HepG2 (cell line): Measurements from ENCODE around the gene S100A10. TPM values are rescaled to one million over a fixed set of nuclear protein-coding genes. Genes with fewer than 3 reads are reported as not detected.

Experiments used
- ATAC-seq: fragments of 200-7000 bp; cut with Tn5 transposase; 3 replicates; pipeline ENCODE4 v1.9.1; 2020; ENCODE audit warnings: mild to moderate bottlenecking, moderate library complexity
- BruUV-seq: library from RNA; stranded (reverse); fragments of 400-500 nt; replicated peaks from 2 replicates; lab custom pipeline; 2021; lab: Mats Ljungman, UMichigan
- CTCF ChIA-PET: fragments of 300-600 bp; formaldehyde crosslinking; extraction: SDS; loops from one replicate; lab custom pipeline; 2021; ENCODE audit warnings: low total read pairs, inconsistent platforms, low intra/inter-chr PET ratio; lab: Yijun Ruan, JAX
- POLR2A ChIA-PET: fragments of 350-600 bp; sonication (Branson Sonifier 250); formaldehyde crosslinking; loops from one replicate; lab custom pipeline; 2020; ENCODE audit warnings: antibody characterized with exemption, inconsistent platforms; lab: Yijun Ruan, JAX
- DNase-seq: peaks from one replicate; pipeline ENCODE4 v3.0.0-alpha.2; 2015; ENCODE audit warnings: low spot score
- FAIRE-seq: peaks from 3 replicates; lab custom pipeline; 2011; peaks lifted over from hg19 to GRCh38; lab: Jason Lieb, UNC
- H2AFZ ChIP-seq: one replicate; pipeline ENCODE4 v1.6.1; 2011; ENCODE audit warnings: low read length, inconsistent platforms
- H3K27ac ChIP-seq: fragments of 300-600 bp; 3 replicates; pipeline ENCODE4 v1.8.0; 2011; ENCODE audit warnings: mixed run types, mild to moderate bottlenecking, mixed read lengths, low read length, inconsistent platforms; ENCODE audit not compliant: insufficient read depth; ENCODE audit errors: extremely low read length
- H3K27me3 ChIP-seq, 2 experiments: fragments of 200-600 bp in 1 of 2; 2 replicates in 1 of 2; 3 replicates in 1 of 2; pipeline versions ENCODE4 v1.6.0 to v1.8.0; 2011; ENCODE audit warnings: low read length in 2 of 2, mild to moderate bottlenecking in 2 of 2, moderate library complexity in 2 of 2, inconsistent platforms in 1 of 2; ENCODE audit not compliant: insufficient read depth in 2 of 2, control insufficient read depth in 1 of 2
- H3K36me3 ChIP-seq, 2 experiments: fragments of 200-600 bp in 1 of 2; replicated peaks in 1 of 2; 2 replicates in 1 of 2; 3 replicates in 1 of 2; pipeline versions ENCODE4 v1.5.1 to v1.8.0; 2011; ENCODE audit warnings: low read length in 2 of 2, inconsistent platforms in 1 of 2; ENCODE audit not compliant: insufficient read depth in 2 of 2, control insufficient read depth in 1 of 2
- H3K4me1 ChIP-seq: 2 replicates; pipeline ENCODE4 v1.5.1; 2012; ENCODE audit warnings: low read length, inconsistent platforms; ENCODE audit not compliant: insufficient read depth
- H3K4me2 ChIP-seq: 2 replicates; pipeline ENCODE4 v1.6.0; 2011; ENCODE audit warnings: low read depth, low read length, inconsistent platforms
- H3K4me3 ChIP-seq, 3 experiments: fragments of 200-600 bp in 1 of 3; sonication (generic), shearing (Covaris generic) in 1 of 3; replicated peaks in 1 of 3; 2 replicates each; pipeline ENCODE4 v1.5.1; 2011 to 2016; ENCODE audit warnings: low read length in 3 of 3, inconsistent platforms in 2 of 3, low read depth in 2 of 3, mild to moderate bottlenecking in 2 of 3, control low read depth in 1 of 3, mixed read lengths in 1 of 3; ENCODE audit not compliant: insufficient read depth in 1 of 3
- H3K79me2 ChIP-seq: one replicate; pipeline ENCODE4 v1.6.1; 2011; ENCODE audit warnings: low read length, inconsistent platforms; ENCODE audit not compliant: insufficient read depth
- H3K9ac ChIP-seq: 2 replicates; pipeline ENCODE4 v1.6.0; 2011; ENCODE audit warnings: mild to moderate bottlenecking, low read depth, low read length, inconsistent platforms; ENCODE audit not compliant: insufficient read depth
- H3K9me3 ChIP-seq: 2 replicates; pipeline ENCODE4 v1.5.1; 2012; ENCODE audit warnings: mild to moderate bottlenecking, low read length
- H4K20me1 ChIP-seq: 2 replicates; pipeline ENCODE4 v1.6.0; 2011; ENCODE audit warnings: inconsistent platforms, mild to moderate bottlenecking, low read length, moderate library complexity; ENCODE audit not compliant: insufficient read depth
- CENPT ChIP-seq: sonication (generic); formaldehyde crosslinking; IDR thresholded peaks from 2 replicates; pipeline ENCODE4 v1.8.0; 2022; ENCODE audit warnings: low read depth, mild to moderate bottlenecking, moderate library complexity, missing genetic modification reagents
- KMT2B ChIP-seq: IDR thresholded peaks from 2 replicates; pipeline ENCODE4 v1.6.1; 2016; ENCODE audit warnings: missing genetic modification reagents, missing compliant biosample characterization
- POLR2G ChIP-seq: fragments of 200-400 bp; formaldehyde crosslinking; IDR thresholded peaks from 2 replicates; pipeline ENCODE4 v1.6.1; 2018; ENCODE audit warnings: mild to moderate bottlenecking, low read depth, low read length, moderate library complexity
- SNAPC4 ChIP-seq: sonication (generic); formaldehyde crosslinking; IDR thresholded peaks from 2 replicates; pipeline ENCODE4 v1.4.0; 2020; ENCODE audit warnings: mild to moderate bottlenecking, missing genetic modification reagents
- SRF ChIP-seq: IDR thresholded peaks from 2 replicates; pipeline ENCODE4 v1.6.1; 2011; ENCODE audit warnings: mild to moderate bottlenecking, low read depth, low read length, moderate library complexity
- TAF15 ChIP-seq: fragments of 200-400 bp; formaldehyde crosslinking; IDR thresholded peaks from one replicate; pipeline ENCODE4 v1.6.1; 2018; ENCODE audit warnings: mild to moderate bottlenecking, low read depth, low read length; ENCODE audit not compliant: poor library complexity, severe bottlenecking
- YEATS2 ChIP-seq: sonication (generic); formaldehyde crosslinking; IDR thresholded peaks from 2 replicates; pipeline ENCODE4 v1.4.0; 2020; ENCODE audit warnings: missing genetic modification reagents, borderline replicate concordance
- YY1 ChIP-seq: IDR thresholded peaks from 2 replicates; pipeline ENCODE4 v1.6.1; 2011; ENCODE audit warnings: low read length, low read depth, moderate library complexity, mild to moderate bottlenecking; ENCODE audit not compliant: insufficient read depth, insufficient replicate concordance
- ZFY ChIP-seq: sonication (generic); formaldehyde crosslinking; IDR thresholded peaks from 2 replicates; pipeline ENCODE4 v1.4.0; 2020; ENCODE audit warnings: missing genetic modification reagents
- ZHX1 ChIP-seq: sonication (generic); formaldehyde crosslinking; IDR thresholded peaks from 2 replicates; pipeline ENCODE4 v1.8.1; 2022; ENCODE audit warnings: low read depth, mild to moderate bottlenecking, missing genetic modification reagents
- ZNF660 ChIP-seq: sonication (generic); formaldehyde crosslinking; IDR thresholded peaks from 2 replicates; pipeline ENCODE4 v1.5.1; 2020; ENCODE audit warnings: mild to moderate bottlenecking, low read depth, missing genetic modification reagents, borderline replicate concordance
- ZNF781 ChIP-seq: sonication (generic); formaldehyde crosslinking; IDR thresholded peaks from 2 replicates; pipeline ENCODE4 v1.5.1; 2020; ENCODE audit warnings: borderline replicate concordance, mild to moderate bottlenecking, missing genetic modification reagents; ENCODE audit errors: not compliant biosample characterization
- ZNF878 ChIP-seq: sonication (generic); formaldehyde crosslinking; IDR thresholded peaks from 2 replicates; pipeline ENCODE4 v1.8.1; 2023; ENCODE audit warnings: mild to moderate bottlenecking, missing genetic modification reagents, moderate library complexity
- WGBS: methylation state at CpG from one replicate; pipeline ENCODE4 v1.1.6; 2017; ENCODE audit warnings: low lambda C conversion rate; 5-methylcytosine and 5-hydroxymethylcytosine counted together
- in situ Hi-C: cut with HindIII; loops from 2 replicates; pipeline ENCODE4 v1.10.0; 2017; ENCODE audit warnings: low pct_unique_long_range_greater_than_20kb; ENCODE audit not compliant: extremely low pct_ligation_motif_present
- intact Hi-C: fragments of 100-400 bp; cut with micrococcal nuclease; formaldehyde crosslinking; loops from one replicate; pipeline ENCODE4 v1.10.0; 2022; ENCODE audit not compliant: unreplicated experiment
- polyA plus RNA-seq, 8 experiments: library from polyadenylated mRNA; depleted of rRNA in 3 of 8; stranded (reverse) in 7 of 8; unstranded in 1 of 8; fragments of >200 nt; fragmentation: Illumina TruSeq in 4 of 8; extraction: Trizol in 4 of 8; gene quantifications; 2 replicates each; pipeline versions ENCODE4 v1.2.1 to v1.2.3, GENCODE V29; 2011 to 2016; ENCODE audit warnings: low read depth in 4 of 8, missing spikeins in 1 of 8, mixed read lengths in 1 of 8; ENCODE audit not compliant: insufficient read depth in 1 of 8
- total RNA-seq, 5 experiments: library from RNA; depleted of rRNA; stranded (reverse); fragments of >200 nt; fragmentation: Illumina TruSeq; extraction: Trizol; gene quantifications; 2 replicates each; pipeline ENCODE4 v1.2.3, GENCODE V29; 2016; ENCODE audit warnings: low read depth in 1 of 5

The S100A10 gene
- total and polyA plus RNA-seq, 2 of the 13 experiments (the other 11 are each of a cell fraction or from before 2014, with no cell fraction given), result 16.8 to 28.7 TPM

- BruUV-seq, result TSS peak; percentile 71
- TF ChIP-seq KMT2B (CRISPR knock-in tag) (no peak), SRF (no peak), CENPT (CRISPR knock-in tag) (no peak), YY1 (no peak), ZNF878 (CRISPR knock-in tag) (no peak), SNAPC4 (CRISPR knock-in tag) (0 out of 2 replicates have a peak, but pooled peaks have one; percentile 28), ZNF660 (CRISPR knock-in tag) (no peak), ZNF781 (CRISPR knock-in tag) (peak; percentile 22), ZHX1 (CRISPR knock-in tag) (no peak), ZFY (CRISPR knock-in tag) (0 out of 2 replicates have a peak, but pooled peaks have one; percentile 17), YEATS2 (CRISPR knock-in tag) (no peak), TAF15 (no peak), POLR2G (peak; percentile 50)
These were observed 42.9 kb upstream of the S100A10 start, which contains the start of gene S100A11 for GRCh38 chr1:152036267-152037216. S100A11 (minus strand) TSS chr1:152037004; CDS start chr1:152036915, 89 bp downstream.

More at GRCh38 chr1:152036267-152037216, 42.9 kb upstream of the S100A10 start, which contains the start of gene S100A11:
- Histone ChIP-seq H3K9me3 (no peaks in the 10 kb centered on the region), H3K27ac (no peak within 1 kb of the TSS), H3K4me3 (peak within 1 kb of the TSS; percentile 53 to 70 (median 59)), H2AFZ (no peak within 1 kb of the TSS), H3K9ac (peak within 1 kb of the TSS; percentile 41; the same call in 1 of the 2 replicates), H3K4me1 (peaks cover 35% of the 10 kb centered on the region), H3K27me3 (peaks cover 0 to 40% of the 10 kb centered on the region in 2 experiments; a peak in 1 of 5 replicates), H3K36me3 (0 out of 5 replicates have a peak, but pooled peaks cover 0 to 2% of the 10 kb centered on the region in 2 experiments), H4K20me1 (no peaks in the 10 kb centered on the region), H3K4me2 (peak within 1 kb of the TSS; percentile 82), H3K79me2 (no peaks in the 10 kb centered on the region)
- POLR2A ChIA-PET, result interaction anchor here (0.6 to 3.8 kb wide), 3 partner anchors 11 to 206 kb away, joined by 3 to 30 read pairs (median 4); no protein-coding TSS in a partner anchor
- DNase-seq, result peak; percentile 34
- CTCF ChIA-PET, result no interaction called here
- WGBS, result 1% methylated on average over 39 of the region's 53 CpGs
- in situ Hi-C loops, result no loop called here
- no peak for FAIRE-seq
- intact Hi-C loops, result no loop called here
- peak; percentile 88 for ATAC-seq
